ENCODE data around the gene SP4. TPM values are rescaled to one million over a fixed set of nuclear protein-coding genes. Genes with fewer than 3 reads are reported as not detected.

The SP4 gene
- total RNA-seq, 1 donor from 2014 or later = 49.0 TPM

DNA sequence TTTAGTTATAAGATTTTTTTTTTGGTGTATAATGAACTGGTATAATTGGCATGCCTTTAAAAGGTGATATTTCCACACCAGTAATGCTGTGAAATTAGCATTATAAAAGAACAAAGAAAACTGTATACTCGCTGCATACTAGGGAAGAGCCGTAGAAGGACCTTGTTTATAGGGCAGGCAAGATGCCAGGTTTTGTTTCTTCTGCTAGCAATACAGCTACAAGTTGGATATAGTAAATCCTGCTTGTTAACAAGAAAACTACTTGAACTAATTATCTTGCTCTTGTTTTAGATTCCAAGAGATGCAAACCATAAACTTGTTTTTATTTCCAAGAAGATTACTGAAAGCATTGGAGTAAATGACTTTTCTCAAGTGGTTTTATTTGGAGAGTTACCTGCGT lies 116.8 kb downstream of the SP4 start:
- H2AFZ ChIP-seq (replicated peaks) = no peak overlapping the region
- H3K27me3 ChIP-seq = peaks cover 64% of the 10 kb centered on the region
- no peak overlapping the region for H3K9ac ChIP-seq
- Mint-ChIP-seq H3K4me1 (peaks cover 3% of the 10 kb centered on the region), H3K36me3 (no peaks in the 10 kb centered on the region), H3K4me3 (no peak overlapping the region), H3K27me3 (ENCODE audit: insufficient read depth, low read depth) (peaks cover 11% of the 10 kb centered on the region), H3K9me3 (no peaks in the 10 kb centered on the region), H3K27ac (no peak overlapping the region)
- H3F3A ChIP-seq (ENCODE audit: low read depth) = no peaks in the 10 kb centered on the region
- H3K4me1 ChIP-seq = peaks cover 8% of the 10 kb centered on the region
- H3K36me3 ChIP-seq = no peaks in the 10 kb centered on the region
- TF ChIP-seq, protein P1, sequence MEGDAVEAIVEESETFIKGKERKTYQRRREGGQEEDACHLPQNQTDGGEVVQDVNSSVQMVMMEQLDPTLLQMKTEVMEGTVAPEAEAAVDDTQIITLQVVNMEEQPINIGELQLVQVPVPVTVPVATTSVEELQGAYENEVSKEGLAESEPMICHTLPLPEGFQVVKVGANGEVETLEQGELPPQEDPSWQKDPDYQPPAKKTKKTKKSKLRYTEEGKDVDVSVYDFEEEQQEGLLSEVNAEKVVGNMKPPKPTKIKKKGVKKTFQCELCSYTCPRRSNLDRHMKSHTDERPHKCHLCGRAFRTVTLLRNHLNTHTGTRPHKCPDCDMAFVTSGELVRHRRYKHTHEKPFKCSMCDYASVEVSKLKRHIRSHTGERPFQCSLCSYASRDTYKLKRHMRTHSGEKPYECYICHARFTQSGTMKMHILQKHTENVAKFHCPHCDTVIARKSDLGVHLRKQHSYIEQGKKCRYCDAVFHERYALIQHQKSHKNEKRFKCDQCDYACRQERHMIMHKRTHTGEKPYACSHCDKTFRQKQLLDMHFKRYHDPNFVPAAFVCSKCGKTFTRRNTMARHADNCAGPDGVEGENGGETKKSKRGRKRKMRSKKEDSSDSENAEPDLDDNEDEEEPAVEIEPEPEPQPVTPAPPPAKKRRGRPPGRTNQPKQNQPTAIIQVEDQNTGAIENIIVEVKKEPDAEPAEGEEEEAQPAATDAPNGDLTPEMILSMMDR (IDR thresholded peaks at IDR 0.05) = no peak
- TF ChIP-seq EZH2 (IDR thresholded peaks at IDR 0.05) (no peak), EZH2phosphoT487 (IDR thresholded peaks at IDR 0.05) (no peak)
- H4K20me1 ChIP-seq (ENCODE audit: low read depth) = no peaks in the 10 kb centered on the region
- DNase-seq (ENCODE audit: low spot score) = no peak
- H3K9me3 ChIP-seq (ENCODE audit: low read depth) = no peaks in the 10 kb centered on the region
- H3K79me2 ChIP-seq (ENCODE audit: low read depth) = no peaks in the 10 kb centered on the region
- H3K4me3 ChIP-seq = no peak overlapping the region
- H3K4me2 ChIP-seq = no peak overlapping the region
- H3K27ac ChIP-seq = no peak overlapping the region

DNA sequence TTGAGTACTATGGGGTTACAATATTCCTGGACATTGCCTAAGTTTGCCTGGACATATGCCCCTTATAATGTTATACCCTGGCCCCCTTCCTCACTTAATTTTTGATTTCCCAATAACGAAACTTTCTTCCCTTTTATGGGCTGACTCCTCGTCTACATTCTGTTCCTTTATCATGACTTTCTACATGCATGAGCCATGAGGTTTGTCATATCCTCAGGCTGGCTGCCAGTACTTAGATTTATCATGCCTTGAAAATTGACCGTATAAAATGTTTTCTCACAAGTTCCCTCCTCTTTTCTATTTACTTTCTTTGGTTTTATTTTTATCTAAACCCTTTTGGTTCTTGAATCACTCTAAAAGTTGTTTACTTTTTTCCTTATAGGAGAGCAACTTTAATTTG lies 119.6 kb downstream of the SP4 start:
- H3K36me3 Mint-ChIP-seq = no peaks in the 10 kb centered on the region
- no peaks in the 10 kb centered on the region for H3K9me3 Mint-ChIP-seq
- Histone ChIP-seq H3K27me3 (peaks cover 41% of the 10 kb centered on the region), H4K20me1 (ENCODE audit: low read depth) (no peaks in the 10 kb centered on the region), H3K36me3 (no peaks in the 10 kb centered on the region), H3K27ac (no peak overlapping the region), H3K4me3 (no peak overlapping the region), H2AFZ (replicated peaks) (no peak overlapping the region), H3K9me3 (ENCODE audit: low read depth) (no peaks in the 10 kb centered on the region), H3K79me2 (ENCODE audit: low read depth) (no peaks in the 10 kb centered on the region), H3K4me2 (no peak overlapping the region), H3K4me1 (peaks cover 8% of the 10 kb centered on the region), H3F3A (ENCODE audit: low read depth) (no peaks in the 10 kb centered on the region), H3K9ac (no peak overlapping the region)
- no peak for DNase-seq (ENCODE audit: low spot score)
- no peak for TF ChIP-seq EZH2 (IDR thresholded peaks at IDR 0.05)
- TF ChIP-seq, protein P1 (IDR thresholded peaks at IDR 0.05) = no peak
- TF ChIP-seq EZH2phosphoT487 (IDR thresholded peaks at IDR 0.05) = no peak
- H3K27me3 Mint-ChIP-seq (ENCODE audit: insufficient read depth, low read depth) = peaks cover 14% of the 10 kb centered on the region
- peaks cover 6% of the 10 kb centered on the region for H3K4me1 Mint-ChIP-seq
- H3K4me3 Mint-ChIP-seq = no peak overlapping the region
- no peak overlapping the region for H3K27ac Mint-ChIP-seq

DNA sequence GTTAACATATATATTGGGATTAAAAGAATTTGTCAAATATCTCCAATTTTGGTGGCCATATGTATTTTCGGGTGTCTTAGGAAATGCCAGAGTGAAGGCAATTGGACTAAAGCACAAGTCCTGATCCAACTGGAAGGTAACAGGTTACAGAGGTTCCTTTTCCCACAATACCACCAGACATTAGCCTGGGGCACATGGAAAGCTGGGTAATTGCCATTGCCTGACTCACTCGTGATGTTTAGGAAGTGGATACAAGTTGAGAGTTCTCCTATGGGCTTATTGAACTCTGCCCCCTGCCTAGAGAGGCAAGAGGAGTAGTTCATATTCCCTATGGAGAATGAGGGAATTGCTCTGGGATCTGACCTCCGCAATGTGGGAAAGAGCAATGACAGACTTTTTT lies 120.6 kb downstream of the SP4 start:
- Mint-ChIP-seq H3K4me3 (no peak overlapping the region), H3K9me3 (no peaks in the 10 kb centered on the region)

More for the DNA sequence above, 120.6 kb downstream of the SP4 start:
- Histone ChIP-seq H3K9me3 (ENCODE audit: low read depth) (no peaks in the 10 kb centered on the region), H3K4me1 (peaks cover 8% of the 10 kb centered on the region), H3K79me2 (ENCODE audit: low read depth) (no peaks in the 10 kb centered on the region), H3K9ac (no peak overlapping the region), H3K27ac (no peak overlapping the region), H3K4me3 (no peak overlapping the region), H4K20me1 (ENCODE audit: low read depth) (no peaks in the 10 kb centered on the region), H3F3A (ENCODE audit: low read depth) (no peaks in the 10 kb centered on the region), H3K36me3 (no peaks in the 10 kb centered on the region), H3K4me2 (no peak overlapping the region), H2AFZ (replicated peaks) (no peak overlapping the region), H3K27me3 (peaks cover 31% of the 10 kb centered on the region)
- DNase-seq (ENCODE audit: low spot score) = no peak
- Mint-ChIP-seq H3K27me3 (ENCODE audit: insufficient read depth, low read depth) (peaks cover 11% of the 10 kb centered on the region), H3K27ac (no peak overlapping the region), H3K4me1 (peaks cover 6% of the 10 kb centered on the region), H3K36me3 (no peaks in the 10 kb centered on the region)
- TF ChIP-seq, protein P1 (IDR thresholded peaks at IDR 0.05) = no peak
- no peak for TF ChIP-seq EZH2phosphoT487 (IDR thresholded peaks at IDR 0.05)
- TF ChIP-seq EZH2 (IDR thresholded peaks at IDR 0.05) = no peak

Measured in neural progenitor cell (in vitro differentiated cells).